ENCODE data around the gene GRIK1.
"Not testable (repeated sequence)": the region's sequence is repeated elsewhere in the genome, so short reads cannot be mapped to it uniquely, and the experiment has no call there.

Gene GRIK1

DNA sequence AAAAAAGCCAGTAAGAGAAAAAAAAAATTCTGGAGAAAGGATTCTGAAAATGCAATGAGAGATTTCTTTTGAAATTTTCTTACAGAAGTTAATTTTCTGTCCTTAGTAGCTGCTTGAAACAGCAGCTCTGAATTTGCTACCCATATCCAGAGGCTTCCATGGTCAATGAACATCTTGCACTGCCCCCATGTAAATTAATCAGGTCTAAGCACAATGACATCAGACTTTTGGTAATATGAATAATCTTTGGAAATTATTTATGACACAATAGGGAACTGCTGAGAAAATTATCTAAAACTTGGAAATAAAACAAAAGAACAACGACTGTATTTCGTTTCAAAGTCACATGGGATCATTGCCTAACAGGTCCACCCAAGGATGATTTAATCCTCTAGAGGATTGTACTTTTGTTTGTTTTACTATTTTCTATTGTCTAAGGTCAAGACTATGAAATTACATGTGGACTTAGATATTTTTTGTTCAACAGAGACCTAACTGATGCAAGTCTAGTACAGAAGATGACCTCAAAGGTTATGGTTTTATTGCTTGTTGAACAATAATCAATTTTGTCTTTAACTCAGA, 328.9 kb downstream of the GRIK1 start:
- no peak for DNase-seq (ENCODE audit: low spot score)

GRCh38 chr21:29606613-29607012, 333.2 kb downstream of the GRIK1 start:
- DNase-seq (ENCODE audit: low spot score) = no peak

DNA sequence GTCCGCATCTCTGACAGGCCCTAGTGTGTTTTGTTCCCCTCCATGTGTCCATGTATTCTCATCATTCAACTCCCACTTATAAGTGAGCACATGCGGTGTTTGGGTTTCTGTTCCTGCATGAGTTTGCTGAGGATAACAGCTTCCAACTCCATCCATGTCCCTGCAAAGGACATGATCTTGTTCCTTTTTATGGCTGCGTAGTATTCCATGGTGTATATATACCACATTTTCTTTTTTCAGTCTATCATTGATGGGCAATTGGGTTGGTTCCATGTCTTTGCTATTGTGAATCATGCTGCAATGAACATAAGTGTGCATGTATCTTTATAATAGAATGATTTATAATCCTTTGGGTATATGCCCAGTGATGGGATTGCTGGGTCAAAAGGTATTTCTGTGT, 334.6 kb downstream of the GRIK1 start:
- DNase-seq (ENCODE audit: low spot score) = not testable (repeated sequence)

- DNase-seq (ENCODE audit: low spot score) = no peak
Observed at GRCh38 chr21:29604076-29604475, 335.7 kb downstream of the GRIK1 start.

DNA sequence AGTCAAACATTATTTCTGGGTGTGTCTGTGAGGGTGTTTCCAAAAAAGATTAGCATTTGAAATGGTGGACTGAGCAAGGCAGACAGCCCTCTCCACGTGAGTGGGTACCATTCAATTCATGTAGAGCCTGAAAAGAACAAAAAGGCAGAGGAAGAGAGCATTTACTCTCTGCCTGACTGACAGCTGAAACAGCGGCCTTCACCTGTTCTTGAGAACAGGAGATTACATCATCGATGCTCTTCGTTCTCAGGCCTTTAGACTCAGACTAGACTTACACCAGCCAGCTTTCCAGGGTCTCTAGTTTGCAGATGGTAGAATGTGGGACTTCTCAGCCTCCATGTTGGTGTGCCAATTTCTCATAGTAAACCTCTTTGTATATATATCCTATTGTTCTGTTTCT, 338.7 kb downstream of the GRIK1 start:
- no peak for DNase-seq (ENCODE audit: low spot score)

GRCh38 chr21:29586696-29587095, 353.1 kb downstream of the GRIK1 start:
- no peak for DNase-seq (ENCODE audit: low spot score)

DNA sequence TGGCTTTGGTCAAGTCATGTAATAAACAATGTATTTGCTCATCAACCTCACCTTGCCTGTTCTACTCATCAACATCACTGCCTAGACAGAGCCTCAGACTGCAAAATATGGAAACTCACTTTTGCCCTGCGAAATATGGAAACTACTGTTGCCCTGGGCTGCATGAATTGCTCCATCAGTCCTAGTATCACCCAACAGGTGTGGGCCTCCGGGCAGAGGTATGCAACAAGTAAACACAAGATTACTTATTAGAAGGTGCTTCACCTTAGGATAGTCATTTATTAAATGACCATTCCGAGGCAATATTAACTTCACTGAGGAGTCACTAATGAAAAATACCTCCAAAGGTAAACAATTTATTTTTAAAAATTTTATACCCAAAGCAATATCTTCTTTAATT, 354.3 kb downstream of the GRIK1 start:
- DNase-seq (ENCODE audit: low spot score) = no peak

GRCh38 chr21:29583424-29583924, 356.3 kb downstream of the GRIK1 start:
- no peak for DNase-seq (ENCODE audit: low spot score)

- no peak for DNase-seq (ENCODE audit: low spot score)
Observed at GRCh38 chr21:29582855-29583254, 356.9 kb downstream of the GRIK1 start.

DNA sequence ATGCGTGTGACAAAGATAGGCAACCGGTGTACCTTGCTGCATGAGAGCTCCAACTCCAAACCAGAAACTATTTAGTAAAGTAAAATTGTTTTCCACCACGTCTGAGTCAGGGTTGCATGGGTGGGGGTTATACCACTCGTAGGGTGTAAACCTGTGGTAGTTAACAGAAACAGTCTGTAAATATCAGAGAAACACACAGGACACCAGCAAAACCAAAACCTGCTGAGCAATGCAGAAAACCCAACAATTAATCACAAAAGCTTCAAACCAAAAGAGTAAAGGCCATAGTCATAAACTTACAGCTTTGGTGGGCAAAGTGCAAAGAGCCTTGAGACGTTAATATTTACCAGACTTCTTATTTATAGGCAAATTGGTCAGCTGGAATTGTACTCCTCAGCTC, 358.4 kb downstream of the GRIK1 start:
- no peak for DNase-seq (ENCODE audit: low spot score)

GRCh38 chr21:29580732-29581285, 359.0 kb downstream of the GRIK1 start:
- no peak for DNase-seq (ENCODE audit: low spot score)

- no peak for DNase-seq (ENCODE audit: low spot score)
Observed at GRCh38 chr21:29578306-29578705, 361.5 kb downstream of the GRIK1 start.

DNA sequence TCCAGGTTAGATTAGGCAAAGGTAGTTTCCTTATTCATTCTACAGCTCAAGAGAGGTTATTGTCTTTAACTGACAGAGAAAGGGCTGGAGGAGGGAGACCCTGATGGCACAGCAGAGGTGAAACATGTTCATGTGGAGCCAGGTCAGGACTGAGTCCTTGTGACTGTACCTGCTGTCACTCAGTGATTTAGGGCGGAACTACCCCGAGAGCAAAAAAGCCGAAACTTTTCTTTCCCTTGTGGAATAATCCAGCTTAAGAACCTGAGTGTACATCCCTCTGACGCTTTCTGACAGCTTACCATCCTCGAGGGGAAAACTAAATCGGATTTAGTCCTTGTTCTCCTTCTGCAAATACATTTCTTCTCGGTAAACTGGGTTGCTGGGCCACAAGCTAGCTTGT, 367.8 kb downstream of the GRIK1 start:
- DNase-seq (ENCODE audit: low spot score) = no peak

DNA sequence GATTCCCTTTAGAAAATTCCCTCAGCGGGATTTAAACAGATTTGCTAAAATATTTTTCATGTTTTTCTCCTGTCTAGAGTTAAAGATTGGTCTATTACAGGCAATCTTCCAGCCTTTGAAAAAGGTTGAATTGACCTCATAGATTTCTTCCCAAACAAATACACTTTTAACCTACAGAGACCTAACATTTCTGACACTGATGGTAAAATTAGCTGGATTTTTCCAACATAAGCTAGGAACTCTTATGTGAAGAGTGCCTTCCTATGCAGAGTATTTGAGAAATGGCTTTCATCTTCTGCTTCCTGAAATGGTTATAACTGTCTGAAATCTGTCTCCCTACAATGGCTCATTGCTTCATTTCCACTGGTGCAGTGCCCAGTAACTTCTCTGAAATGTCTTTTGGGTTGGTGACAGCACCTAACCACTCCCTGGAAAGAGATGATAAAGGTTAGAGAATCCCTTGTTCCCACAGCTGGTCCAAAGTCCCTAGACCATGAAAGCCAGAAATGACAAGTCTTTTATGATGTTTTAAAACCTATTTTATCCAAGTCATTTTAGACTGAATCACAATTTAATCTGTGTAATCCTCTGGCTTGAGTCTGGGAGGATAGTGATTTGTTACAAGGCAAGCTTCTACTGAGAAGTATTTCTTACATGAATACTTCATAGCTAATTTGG, 371.6 kb downstream of the GRIK1 start:
- no peak for DNase-seq (ENCODE audit: low spot score)

- DNase-seq (ENCODE audit: low spot score) = no peak
Observed at GRCh38 chr21:29557931-29558725, 381.7 kb downstream of the GRIK1 start.

GRCh38 chr21:29557200-29557599, 382.6 kb downstream of the GRIK1 start:
- no peak for DNase-seq (ENCODE audit: low spot score)

GRCh38 chr21:29555601-29556000, 384.2 kb downstream of the GRIK1 start:
- no peak for DNase-seq (ENCODE audit: low spot score)

- no peak for DNase-seq (ENCODE audit: low spot score)
Observed at GRCh38 chr21:29550205-29550604, 389.6 kb downstream of the GRIK1 start.

DNA sequence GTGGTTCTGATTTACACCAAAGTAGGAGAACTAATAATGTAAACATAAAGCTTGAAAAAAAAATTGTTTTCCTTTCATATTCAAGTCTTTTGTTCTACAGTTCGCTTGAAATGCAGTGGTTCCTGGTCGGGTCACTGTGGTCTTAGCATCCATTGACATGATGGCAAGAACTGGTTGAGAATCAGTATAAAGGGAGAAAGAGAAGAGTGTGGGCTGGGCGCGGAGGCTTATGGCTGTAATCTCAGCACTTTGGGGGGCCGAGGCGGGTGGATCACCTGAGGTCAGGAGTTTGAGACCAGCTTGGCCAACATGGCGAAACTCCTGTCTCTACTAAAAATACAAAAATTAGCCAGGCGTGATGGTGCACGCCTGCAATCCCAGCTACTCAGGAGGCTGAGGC, 390.2 kb downstream of the GRIK1 start:
- DNase-seq (ENCODE audit: low spot score) = no peak

- DNase-seq (ENCODE audit: low spot score) = no peak
Observed at GRCh38 chr21:29547998-29548397, 391.8 kb downstream of the GRIK1 start.

- no peak for DNase-seq (ENCODE audit: low spot score)
Observed at GRCh38 chr21:29546071-29546470, 393.7 kb downstream of the GRIK1 start.

DNA sequence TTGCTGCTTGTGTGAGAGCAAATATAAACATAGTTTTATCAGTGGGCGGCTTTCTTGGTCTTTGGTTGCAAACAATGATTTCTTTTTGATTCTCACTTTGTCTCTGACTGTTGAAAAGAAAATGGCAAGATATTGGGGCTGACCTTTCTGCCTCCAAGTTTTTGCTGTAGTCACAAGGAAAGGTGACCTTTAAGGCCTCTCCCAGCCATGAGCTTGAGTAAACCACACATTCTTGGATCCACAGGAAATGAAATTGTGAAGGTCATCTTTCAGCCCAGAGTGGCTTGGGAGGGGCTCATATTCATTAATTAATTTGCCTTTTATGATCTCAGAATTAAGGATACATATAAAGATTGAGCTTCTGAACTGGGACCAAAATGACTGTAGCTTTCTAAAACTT, 399.5 kb downstream of the GRIK1 start:
- no peak for DNase-seq (ENCODE audit: low spot score)

DNA sequence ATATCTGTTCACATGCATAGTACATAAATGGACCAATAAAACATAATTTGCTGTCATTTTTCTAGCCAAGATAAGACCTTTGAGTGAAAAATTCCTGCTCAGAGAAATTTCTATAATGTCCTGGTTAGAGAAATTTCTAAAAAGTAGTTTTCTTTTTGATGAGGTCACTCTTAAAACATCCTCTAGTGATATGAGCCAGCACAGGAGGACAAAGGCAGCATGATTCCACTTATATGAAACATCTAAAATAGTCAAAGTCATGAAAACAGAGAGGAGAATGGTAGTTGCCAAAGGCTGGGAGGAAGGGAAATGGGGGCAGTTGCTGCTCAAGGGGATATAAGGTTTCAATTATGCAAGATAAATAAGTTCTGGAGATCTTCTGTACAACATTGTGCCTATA, 401.7 kb downstream of the GRIK1 start:
- DNase-seq (ENCODE audit: low spot score) = no peak
